ENCODE results near the gene UBE2J2. TPM values are rescaled to one million over a fixed set of nuclear protein-coding genes. Genes with fewer than 3 reads are reported as not detected.
A peak's percentile ranks its signal among the peaks of the same experiment; 100 is the strongest.

Gene UBE2J2
- total and polyA plus RNA-seq, 2 of the 13 experiments (the other 11 are each of a cell fraction or from before 2014, with no cell fraction given): 25.4 to 29.4 TPM

DNA sequence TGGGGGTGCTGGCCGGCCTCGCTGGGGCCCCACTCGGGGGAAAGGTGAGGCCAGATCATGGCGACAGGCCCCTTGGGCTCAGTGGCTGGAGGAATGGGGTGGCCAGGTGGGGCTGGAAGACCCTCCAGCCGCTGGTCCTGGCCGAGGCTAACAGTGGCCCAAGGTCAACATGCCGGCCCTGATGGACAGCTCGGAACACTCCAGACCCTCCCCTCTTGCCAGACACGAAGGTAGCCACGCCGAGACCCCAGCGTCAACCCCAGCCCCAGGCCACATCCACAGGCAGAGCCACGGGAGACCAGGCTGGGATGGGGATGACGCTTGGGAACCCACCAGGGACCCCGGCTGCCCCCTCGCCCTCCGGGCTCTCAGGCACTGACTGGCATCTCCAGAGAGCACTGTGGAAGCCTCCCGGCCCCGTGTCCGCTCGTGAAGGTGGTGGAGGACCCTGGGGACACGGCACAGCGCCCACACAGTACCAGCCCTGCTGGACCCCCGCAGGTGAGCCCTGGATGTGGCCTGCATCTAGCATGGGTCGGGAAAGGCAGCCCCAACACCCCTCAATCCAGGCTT, 26.2 kb downstream of the UBE2J2 start (continued):
- TF ChIP-seq, protein P1, sequence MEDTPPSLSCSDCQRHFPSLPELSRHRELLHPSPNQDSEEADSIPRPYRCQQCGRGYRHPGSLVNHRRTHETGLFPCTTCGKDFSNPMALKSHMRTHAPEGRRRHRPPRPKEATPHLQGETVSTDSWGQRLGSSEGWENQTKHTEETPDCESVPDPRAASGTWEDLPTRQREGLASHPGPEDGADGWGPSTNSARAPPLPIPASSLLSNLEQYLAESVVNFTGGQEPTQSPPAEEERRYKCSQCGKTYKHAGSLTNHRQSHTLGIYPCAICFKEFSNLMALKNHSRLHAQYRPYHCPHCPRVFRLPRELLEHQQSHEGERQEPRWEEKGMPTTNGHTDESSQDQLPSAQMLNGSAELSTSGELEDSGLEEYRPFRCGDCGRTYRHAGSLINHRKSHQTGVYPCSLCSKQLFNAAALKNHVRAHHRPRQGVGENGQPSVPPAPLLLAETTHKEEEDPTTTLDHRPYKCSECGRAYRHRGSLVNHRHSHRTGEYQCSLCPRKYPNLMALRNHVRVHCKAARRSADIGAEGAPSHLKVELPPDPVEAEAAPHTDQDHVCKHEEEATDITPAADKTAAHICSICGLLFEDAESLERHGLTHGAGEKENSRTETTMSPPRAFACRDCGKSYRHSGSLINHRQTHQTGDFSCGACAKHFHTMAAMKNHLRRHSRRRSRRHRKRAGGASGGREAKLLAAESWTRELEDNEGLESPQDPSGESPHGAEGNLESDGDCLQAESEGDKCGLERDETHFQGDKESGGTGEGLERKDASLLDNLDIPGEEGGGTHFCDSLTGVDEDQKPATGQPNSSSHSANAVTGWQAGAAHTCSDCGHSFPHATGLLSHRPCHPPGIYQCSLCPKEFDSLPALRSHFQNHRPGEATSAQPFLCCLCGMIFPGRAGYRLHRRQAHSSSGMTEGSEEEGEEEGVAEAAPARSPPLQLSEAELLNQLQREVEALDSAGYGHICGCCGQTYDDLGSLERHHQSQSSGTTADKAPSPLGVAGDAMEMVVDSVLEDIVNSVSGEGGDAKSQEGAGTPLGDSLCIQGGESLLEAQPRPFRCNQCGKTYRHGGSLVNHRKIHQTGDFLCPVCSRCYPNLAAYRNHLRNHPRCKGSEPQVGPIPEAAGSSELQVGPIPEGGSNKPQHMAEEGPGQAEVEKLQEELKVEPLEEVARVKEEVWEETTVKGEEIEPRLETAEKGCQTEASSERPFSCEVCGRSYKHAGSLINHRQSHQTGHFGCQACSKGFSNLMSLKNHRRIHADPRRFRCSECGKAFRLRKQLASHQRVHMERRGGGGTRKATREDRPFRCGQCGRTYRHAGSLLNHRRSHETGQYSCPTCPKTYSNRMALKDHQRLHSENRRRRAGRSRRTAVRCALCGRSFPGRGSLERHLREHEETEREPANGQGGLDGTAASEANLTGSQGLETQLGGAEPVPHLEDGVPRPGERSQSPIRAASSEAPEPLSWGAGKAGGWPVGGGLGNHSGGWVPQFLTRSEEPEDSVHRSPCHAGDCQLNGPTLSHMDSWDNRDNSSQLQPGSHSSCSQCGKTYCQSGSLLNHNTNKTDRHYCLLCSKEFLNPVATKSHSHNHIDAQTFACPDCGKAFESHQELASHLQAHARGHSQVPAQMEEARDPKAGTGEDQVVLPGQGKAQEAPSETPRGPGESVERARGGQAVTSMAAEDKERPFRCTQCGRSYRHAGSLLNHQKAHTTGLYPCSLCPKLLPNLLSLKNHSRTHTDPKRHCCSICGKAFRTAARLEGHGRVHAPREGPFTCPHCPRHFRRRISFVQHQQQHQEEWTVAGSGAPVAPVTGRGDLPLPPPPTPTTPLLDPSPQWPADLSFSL (CRISPR knock-in tag; IDR thresholded peaks at IDR 0.05): no peak

DNA sequence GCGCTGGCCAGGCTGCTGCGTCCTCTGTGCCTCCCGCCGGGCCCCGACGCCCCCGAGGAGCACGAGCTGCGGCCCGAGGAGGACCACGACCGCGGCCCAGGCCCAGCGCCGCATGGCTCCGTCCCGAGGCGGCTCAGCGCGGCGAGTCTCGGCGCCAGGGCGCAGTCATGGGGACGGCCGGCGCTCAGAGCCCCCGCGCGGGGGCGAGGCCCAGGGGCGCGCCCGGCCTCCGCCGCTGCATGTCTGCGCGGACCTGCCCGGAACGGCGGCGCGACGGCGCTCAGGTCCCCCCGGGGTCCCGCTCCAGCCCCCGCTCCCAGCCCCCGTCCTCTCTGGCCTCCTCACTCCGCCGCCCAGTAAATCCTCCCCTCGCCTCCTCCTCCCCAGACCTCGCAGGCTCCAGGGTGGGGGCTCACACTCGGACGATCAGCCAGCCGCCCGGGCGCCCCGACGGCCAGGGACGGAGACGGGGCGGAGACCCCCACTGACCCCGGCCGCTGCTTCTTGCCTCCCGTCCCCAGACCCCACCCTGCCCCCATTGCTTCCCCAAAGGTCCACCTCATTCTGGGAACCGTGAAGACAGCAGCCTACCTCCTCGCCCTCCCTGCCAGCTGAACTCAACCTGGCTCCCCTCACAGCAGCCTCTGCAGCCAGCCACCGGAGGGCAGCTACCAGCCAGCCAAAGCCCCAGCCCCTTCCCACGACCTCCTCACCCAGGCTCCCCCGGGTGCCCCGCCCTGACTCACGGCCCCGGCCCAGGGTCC, 26.9 kb downstream of the UBE2J2 start, which contains the start of gene C1QTNF12:
TSS of gene C1QTNF12 (minus strand) at position 146 of the 764 bp plus-strand sequence. CDS start at position 114, 32 bp downstream.
- H3K4me2 ChIP-seq (ENCODE audit: low read depth, low read length): no peak within 1 kb of the TSS
- in situ Hi-C loops (cut with HindIII; ENCODE audit: extremely low pct_ligation_motif_present, low pct_unique_long_range_greater_than_20kb) (no loop called here), intact Hi-C loops (cut with micrococcal nuclease; ENCODE audit: unreplicated experiment) (no loop called here)
- 80% methylated on average over 34 of the region's 74 CpGs for WGBS (ENCODE audit: low lambda C conversion rate)
- H3K4me1 ChIP-seq (ENCODE audit: insufficient read depth, low read length): peaks cover 8% of the 10 kb centered on the region
- no peaks in the 10 kb centered on the region for H4K20me1 ChIP-seq (ENCODE audit: insufficient read depth, low read length)
- CTCF ChIA-PET (ENCODE audit: low intra/inter-chr PET ratio, low total read pairs): no interaction called here
- no TSS peak for BruUV-seq (replicated peaks)
- H3K27ac ChIP-seq (ENCODE audit: extremely low read length, insufficient read depth, low read length): no peak within 1 kb of the TSS
- no peaks in the 10 kb centered on the region for H3K9me3 ChIP-seq (ENCODE audit: low read length)
- DNase-seq (ENCODE audit: low spot score): no peak
- no peaks in the 10 kb centered on the region for H3K36me3 ChIP-seq (replicated peaks in 1 of 2; ENCODE audit: control insufficient read depth in 1 of 2, insufficient read depth in 2 of 2, low read length in 2 of 2)
- no peaks in the 10 kb centered on the region for H3K27me3 ChIP-seq (ENCODE audit: control insufficient read depth in 1 of 2, insufficient read depth in 2 of 2, low read length in 2 of 2)
- H3K9ac ChIP-seq (ENCODE audit: insufficient read depth, low read depth, low read length): no peak within 1 kb of the TSS
- no peak within 1 kb of the TSS for H3K4me3 ChIP-seq (replicated peaks in 1 of 3; ENCODE audit: insufficient read depth in 1 of 3, low read depth in 2 of 3, low read length in 3 of 3)
- ATAC-seq: peak; percentile 10
- H2AFZ ChIP-seq (ENCODE audit: low read length): no peak within 1 kb of the TSS
- no peak for FAIRE-seq
- no peaks in the 10 kb centered on the region for H3K79me2 ChIP-seq (ENCODE audit: insufficient read depth, low read length)
- POLR2A ChIA-PET: no interaction called here
- TF ChIP-seq SOX5 (CRISPR knock-in tag; IDR thresholded peaks at IDR 0.05; ENCODE audit: borderline replicate concordance): no peak
- no peak for TF ChIP-seq REL (CRISPR knock-in tag; conservative IDR thresholded peaks at IDR 0.05)
- TF ChIP-seq, protein P2, sequence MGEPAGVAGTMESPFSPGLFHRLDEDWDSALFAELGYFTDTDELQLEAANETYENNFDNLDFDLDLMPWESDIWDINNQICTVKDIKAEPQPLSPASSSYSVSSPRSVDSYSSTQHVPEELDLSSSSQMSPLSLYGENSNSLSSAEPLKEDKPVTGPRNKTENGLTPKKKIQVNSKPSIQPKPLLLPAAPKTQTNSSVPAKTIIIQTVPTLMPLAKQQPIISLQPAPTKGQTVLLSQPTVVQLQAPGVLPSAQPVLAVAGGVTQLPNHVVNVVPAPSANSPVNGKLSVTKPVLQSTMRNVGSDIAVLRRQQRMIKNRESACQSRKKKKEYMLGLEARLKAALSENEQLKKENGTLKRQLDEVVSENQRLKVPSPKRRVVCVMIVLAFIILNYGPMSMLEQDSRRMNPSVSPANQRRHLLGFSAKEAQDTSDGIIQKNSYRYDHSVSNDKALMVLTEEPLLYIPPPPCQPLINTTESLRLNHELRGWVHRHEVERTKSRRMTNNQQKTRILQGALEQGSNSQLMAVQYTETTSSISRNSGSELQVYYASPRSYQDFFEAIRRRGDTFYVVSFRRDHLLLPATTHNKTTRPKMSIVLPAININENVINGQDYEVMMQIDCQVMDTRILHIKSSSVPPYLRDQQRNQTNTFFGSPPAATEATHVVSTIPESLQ (CRISPR knock-in tag; conservative IDR thresholded peaks at IDR 0.05): no peak
- TF ChIP-seq ELF4 (CRISPR knock-in tag; IDR thresholded peaks at IDR 0.05; ENCODE audit: borderline replicate concordance): no peak
- 0 out of 2 replicates have a peak, but pooled peaks have one; percentile 10 for TF ChIP-seq GABPB1 (CRISPR knock-in tag; IDR thresholded peaks at IDR 0.05)
- TF ChIP-seq KAT8 (CRISPR knock-in tag; IDR thresholded peaks at IDR 0.05): no peak
- TF ChIP-seq SNRNP70 (IDR thresholded peaks at IDR 0.05; ENCODE audit: low read depth, low read length): no peak

Data from HepG2 (cell line).